K562 (cell line): Measurements from ENCODE around the gene HSD17B1. TPM values are rescaled to one million over a fixed set of nuclear protein-coding genes. Genes with fewer than 3 reads are reported as not detected.
A peak's percentile ranks its signal among the peaks of the same experiment; 100 is the strongest.

Source experiments
- ATAC-seq: fragments of 200-7000 bp; cut with Tn5 transposase; 3 replicates; pipeline ENCODE4 v1.9.1; 2020; ENCODE audit warnings: moderate library complexity
- BruUV-seq: library from RNA; stranded (reverse); fragments of 400-500 nt; replicated peaks from 2 replicates; lab custom pipeline; 2021; lab: Mats Ljungman, UMichigan
- CTCF ChIA-PET: fragments of 300-600 bp; formaldehyde crosslinking; extraction: SDS; loops from one replicate; lab custom pipeline; 2021; ENCODE audit warnings: low intra/inter-chr PET ratio; lab: Yijun Ruan, JAX
- POLR2A ChIA-PET: fragments of 300-600, 350-650 bp; sonication (Branson Sonifier 250); formaldehyde crosslinking; extraction: SDS; loops from one replicate; lab custom pipeline; 2021; ENCODE audit warnings: antibody characterized with exemption, inconsistent platforms; lab: Yijun Ruan, JAX
- DNase-seq, 4 experiments: peaks; one replicate each; pipeline versions ENCODE4 v3.0.0 to v3.0.0-alpha.2; 2011 to 2018; ENCODE audit warnings: low spot score in 3 of 4, mixed read lengths in 3 of 4; ENCODE audit errors: extremely low read depth in 1 of 4
- FAIRE-seq: peaks from 2 replicates; lab custom pipeline; 2011; peaks lifted over from hg19 to GRCh38; lab: Jason Lieb, UNC
- H2AFZ ChIP-seq: 2 replicates; pipeline ENCODE4 v1.6.0; 2011; ENCODE audit warnings: low read depth, low read length, control low read depth, inconsistent platforms
- H3K27ac ChIP-seq: fragments of 200-600 bp; 3 replicates; pipeline ENCODE4 v1.8.0; 2011; ENCODE audit warnings: low read depth, mild to moderate bottlenecking, control low read depth, inconsistent platforms, low read length, moderate library complexity, mixed read lengths; ENCODE audit errors: extremely low read depth
- H3K27me3 ChIP-seq, 2 experiments: fragments of 300-600 bp in 1 of 2; 2 replicates in 1 of 2; 3 replicates in 1 of 2; pipeline versions ENCODE4 v1.6.0 to v1.8.0; 2011; ENCODE audit warnings: inconsistent platforms in 2 of 2, low read length in 2 of 2, mild to moderate bottlenecking in 1 of 2, mixed read lengths in 1 of 2, moderate library complexity in 1 of 2; ENCODE audit not compliant: control insufficient read depth in 2 of 2, insufficient read depth in 2 of 2
- H3K36me3 ChIP-seq: fragments of 300-600 bp; 3 replicates; pipeline ENCODE4 v1.8.0; 2011; ENCODE audit warnings: mild to moderate bottlenecking, low read length, inconsistent platforms; ENCODE audit not compliant: control insufficient read depth, insufficient read depth
- H3K4me1 ChIP-seq, 2 experiments: fragments of 200-600 bp in 1 of 2; replicated peaks in 1 of 2; 2 replicates in 1 of 2; 3 replicates in 1 of 2; pipeline versions ENCODE4 v1.5.1 to v1.8.0; 2011; ENCODE audit warnings: inconsistent platforms in 2 of 2, low read length in 2 of 2, mild to moderate bottlenecking in 1 of 2, mixed read lengths in 1 of 2, moderate library complexity in 1 of 2; ENCODE audit not compliant: control insufficient read depth in 2 of 2, insufficient read depth in 2 of 2
- H3K4me2 ChIP-seq: 2 replicates; pipeline ENCODE4 v1.6.1; 2011; ENCODE audit warnings: low read length, control low read depth, inconsistent platforms, mixed read lengths; ENCODE audit not compliant: insufficient read depth
- H3K4me3 ChIP-seq: fragments of 200-600 bp; sonication (generic), shearing (Covaris generic); 2 replicates; pipeline ENCODE4 v1.5.1; 2016; ENCODE audit warnings: control low read depth, inconsistent platforms
- H3K79me2 ChIP-seq: fragments of 200-600 bp; 3 replicates; pipeline ENCODE4 v1.8.0; 2011; ENCODE audit warnings: low read length, inconsistent platforms; ENCODE audit not compliant: control insufficient read depth, insufficient read depth
- H3K9ac ChIP-seq, 2 experiments: 2 replicates each; pipeline versions ENCODE4 v1.6.0 to v1.6.1; 2011; ENCODE audit warnings: low read depth in 2 of 2, low read length in 2 of 2, control low read depth in 1 of 2, inconsistent platforms in 1 of 2, mild to moderate bottlenecking in 1 of 2, mixed read lengths in 1 of 2; ENCODE audit not compliant: insufficient read depth in 1 of 2
- H3K9me1 ChIP-seq: one replicate; pipeline ENCODE4 v1.6.0; 2011; ENCODE audit warnings: inconsistent platforms, mild to moderate bottlenecking, low read length, moderate library complexity; ENCODE audit not compliant: control insufficient read depth, insufficient read depth
- H3K9me3 ChIP-seq: replicated peaks from 2 replicates; pipeline ENCODE4 v1.5.1; 2011; ENCODE audit warnings: low read depth, low read length, inconsistent platforms; ENCODE audit not compliant: control insufficient read depth, insufficient read depth
- H4K20me1 ChIP-seq: replicated peaks from 2 replicates; pipeline ENCODE4 v1.6.1; 2011; ENCODE audit warnings: low read length, inconsistent platforms, mixed read lengths; ENCODE audit not compliant: control insufficient read depth, insufficient read depth
- ARID2 ChIP-seq: fragments of 450-650 bp; IDR thresholded peaks from 2 replicates; pipeline ENCODE4 v1.6.1; 2017; ENCODE audit warnings: antibody characterized with exemption, mild to moderate bottlenecking
- ARNT ChIP-seq, 2 experiments: fragments of 450-650 bp; IDR thresholded peaks; 2 replicates each; pipeline ENCODE4 v1.6.1; 2016; ENCODE audit warnings: mild to moderate bottlenecking in 1 of 2
- CHD1 ChIP-seq: fragments of 200-600 bp; sonication (generic); IDR thresholded peaks from one replicate; pipeline ENCODE4 v1.6.1; 2012; ENCODE audit warnings: mild to moderate bottlenecking, moderate library complexity, low read length, inconsistent platforms
- ELF4 ChIP-seq: fragments of 450-650 bp; formaldehyde crosslinking; IDR thresholded peaks from 2 replicates; pipeline ENCODE4 v1.4.0; 2022; ENCODE audit warnings: missing genetic modification characterization
- ETV6 ChIP-seq, 3 experiments: fragments of 150-350 bp in 1 of 3; sonication (generic) in 1 of 3; formaldehyde crosslinking in 1 of 3; IDR thresholded peaks; 2 replicates each; pipeline versions ENCODE4 v1.6.1 to v1.8.0; 2014 to 2022; ENCODE audit warnings: borderline replicate concordance in 2 of 3, low read depth in 2 of 3, antibody characterized with exemption in 1 of 3, low read length in 1 of 3, mild to moderate bottlenecking in 1 of 3, missing genetic modification reagents in 1 of 3
- MAFG ChIP-seq: fragments of 450-650 bp; conservative IDR thresholded peaks from 2 replicates; pipeline ENCODE4 v1.6.1; 2016; ENCODE audit warnings: missing genetic modification characterization, missing compliant biosample characterization
- MYC ChIP-seq, 2 experiments: fragments of 250-450 bp in 1 of 2; sonication (Bioruptor Pico) in 1 of 2; IDR thresholded peaks; 2 replicates each; pipeline versions ENCODE4 v1.5.1 to v1.6.1; 2012 to 2021; ENCODE audit warnings: low read depth in 2 of 2, borderline replicate concordance in 1 of 2, improper control_type of control experiment in 1 of 2, low read length in 1 of 2, mild to moderate bottlenecking in 1 of 2, moderate library complexity in 1 of 2
- NFRKB ChIP-seq: fragments of 450-650 bp; IDR thresholded peaks from 2 replicates; pipeline ENCODE4 v1.6.1; 2016; ENCODE audit warnings: low read depth
- RBM17 ChIP-seq: fragments of 200-400 bp; formaldehyde crosslinking; IDR thresholded peaks from 2 replicates; pipeline ENCODE4 v1.6.1; 2017; ENCODE audit warnings: low read depth, mild to moderate bottlenecking, low read length, borderline replicate concordance
- SIN3A ChIP-seq, 2 experiments: fragments of 150-350 bp in 1 of 2; IDR thresholded peaks; 2 replicates each; pipeline ENCODE4 v1.6.1; 2011 to 2016; ENCODE audit warnings: borderline replicate concordance in 2 of 2, low read depth in 2 of 2, low read length in 2 of 2, mild to moderate bottlenecking in 2 of 2, moderate library complexity in 2 of 2; ENCODE audit not compliant: control insufficient read depth in 1 of 2
- SNIP1 ChIP-seq: fragments of 450-650 bp; IDR thresholded peaks from 2 replicates; pipeline ENCODE4 v1.7.1; 2017; ENCODE audit warnings: low read depth, mild to moderate bottlenecking
- ZNF140 ChIP-seq: fragments of 250-450 bp; sonication (Bioruptor Pico); IDR thresholded peaks from 2 replicates; pipeline ENCODE4 v1.8.0; 2021; ENCODE audit warnings: moderate library complexity, mild to moderate bottlenecking, inconsistent platforms
- ZNF165 ChIP-seq: fragments of 250-450 bp; sonication (Bioruptor Pico); IDR thresholded peaks from 2 replicates; pipeline ENCODE4 v1.4.0; 2020; ENCODE audit warnings: borderline replicate concordance
- ZNF431 ChIP-seq: sonication (generic); formaldehyde crosslinking; IDR thresholded peaks from 2 replicates; pipeline ENCODE4 v1.8.0; 2022; ENCODE audit warnings: mild to moderate bottlenecking, missing genetic modification reagents
- ZZZ3 ChIP-seq: fragments of 450-650 bp; IDR thresholded peaks from 2 replicates; pipeline ENCODE4 v1.6.1; 2016; ENCODE audit warnings: antibody characterized with exemption, mild to moderate bottlenecking, moderate library complexity
- WGBS: fragments of 100-300 bp; shearing (Covaris generic); methylation state at CpG from one replicate; pipeline ENCODE4 v1.1.6; 2016; ENCODE audit warnings: low coverage, mixed read lengths; ENCODE audit not compliant: insufficient coverage; ENCODE audit errors: missing lambda C conversion rate; 5-methylcytosine and 5-hydroxymethylcytosine counted together
- in situ Hi-C: fragments of 300-500 bp; cut with MboI; formaldehyde crosslinking; loops from 4 replicates; pipeline ENCODE4 v1.15.0; 2018; ENCODE audit warnings: inconsistent platforms, mixed read lengths
- intact Hi-C: fragments of 100-400 bp; cut with micrococcal nuclease; formaldehyde crosslinking; loops from 2 replicates; pipeline ENCODE4 v1.14.2; 2022
- polyA plus RNA-seq, 8 experiments: library from polyadenylated mRNA; depleted of rRNA in 4 of 8; stranded (reverse) in 5 of 8; unstranded in 3 of 8; fragments of >200 nt; fragmentation: Nextera tagmentation in 2 of 8; fragmentation: Illumina TruSeq in 1 of 8; extraction: Ambion mirVana in 2 of 8; extraction: Trizol in 1 of 8; gene quantifications; 2 replicates each; pipeline versions ENCODE4 v1.2.1 to v1.2.3, GENCODE V29; 2011 to 2014; ENCODE audit warnings: inconsistent platforms in 1 of 8, missing spikeins in 1 of 8
- total RNA-seq, 7 experiments: library from RNA; depleted of rRNA in 6 of 7; stranded (reverse); fragments of >200 nt in 6 of 7; fragmentation: Illumina TruSeq in 2 of 7; extraction: Trizol in 2 of 7; gene quantifications; 2 replicates each; pipeline versions ENCODE4 v1.2.1 to v1.2.3, GENCODE V29; 2011 to 2021; ENCODE audit warnings: low replicate concordance in 1 of 7
- TF ChIP-seq, protein P1 (sequence below): IDR thresholded peaks from 2 replicates; pipeline ENCODE4 v1.6.1; 2016; ENCODE audit warnings: missing genetic modification characterization, missing compliant biosample characterization
- TF ChIP-seq, protein P2 (sequence below): fragments of 450-650 bp; formaldehyde crosslinking; IDR thresholded peaks from 2 replicates; pipeline ENCODE4 v1.4.0; 2020; ENCODE audit warnings: mild to moderate bottlenecking

The HSD17B1 gene
- total and polyA plus RNA-seq, 9 of the 15 experiments (the other 6 are each of a cell fraction or from before 2014, with no cell fraction given): 0.55 to 21.1 (median 3.6) TPM

DNA sequence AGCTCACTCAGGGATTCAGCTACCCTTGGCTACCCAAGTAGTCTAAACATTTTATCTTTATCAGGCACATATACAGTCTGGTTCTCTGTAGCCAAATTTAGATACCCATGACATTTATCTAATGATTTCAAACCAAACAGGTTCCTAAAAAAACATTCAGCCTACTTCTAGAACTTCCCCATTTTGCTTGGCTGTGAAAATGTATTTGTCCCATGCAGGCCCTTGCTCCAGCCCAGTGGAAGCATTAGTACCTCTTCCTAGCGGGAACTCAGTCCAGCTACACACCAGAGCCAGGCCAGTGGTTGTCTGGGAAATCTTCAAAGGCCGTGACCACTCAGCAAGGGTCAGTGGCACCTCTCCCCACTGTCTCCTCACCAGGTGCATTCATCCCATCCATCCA is 42.9 kb upstream of the HSD17B1 start:
- H3K9me3 ChIP-seq: no peaks in the 10 kb centered on the region
- ATAC-seq (no peak), FAIRE-seq (no peak), DNase-seq (no peak)
- CTCF ChIA-PET: no interaction called here
- intact Hi-C loops: no loop called here
- no peak overlapping the region for H2AFZ ChIP-seq
- no peak overlapping the region for H3K4me3 ChIP-seq
- H3K36me3 ChIP-seq: peaks cover 91% of the 10 kb centered on the region
- no peaks in the 10 kb centered on the region; the same call in 1 of the 2 replicates for H4K20me1 ChIP-seq
- H3K27ac ChIP-seq: no peak overlapping the region
- H3K79me2 ChIP-seq: no peaks in the 10 kb centered on the region
- BruUV-seq: no TSS peak
- POLR2A ChIA-PET: interaction anchor here (0.6 to 2.9 kb wide), 2 partner anchors 16 to 53 kb away, joined by 4 to 9 read pairs; no protein-coding TSS in a partner anchor
- no peaks in the 10 kb centered on the region for H3K27me3 ChIP-seq
- in situ Hi-C loops: no loop called here
- no peak overlapping the region for H3K4me2 ChIP-seq
- 0 out of 4 replicates have a peak overlapping the region, but pooled peaks of 1 of the 2 experiments have one; percentile 26 for H3K9ac ChIP-seq
- H3K4me1 ChIP-seq: peaks cover 0 to 5% of the 10 kb centered on the region in 2 experiments; a peak in 2 of 5 replicates
- 85% methylated on average over 2 of the region's 2 CpGs for WGBS
- no peaks in the 10 kb centered on the region for H3K9me1 ChIP-seq
- TF ChIP-seq ZNF140: no peak
- no peak for TF ChIP-seq NFRKB
- no peak for TF ChIP-seq ZNF431 (CRISPR knock-in tag)
- TF ChIP-seq RBM17: no peak
- TF ChIP-seq ARID2: no peak
- no peak for TF ChIP-seq MAFG
- TF ChIP-seq, protein P1, sequence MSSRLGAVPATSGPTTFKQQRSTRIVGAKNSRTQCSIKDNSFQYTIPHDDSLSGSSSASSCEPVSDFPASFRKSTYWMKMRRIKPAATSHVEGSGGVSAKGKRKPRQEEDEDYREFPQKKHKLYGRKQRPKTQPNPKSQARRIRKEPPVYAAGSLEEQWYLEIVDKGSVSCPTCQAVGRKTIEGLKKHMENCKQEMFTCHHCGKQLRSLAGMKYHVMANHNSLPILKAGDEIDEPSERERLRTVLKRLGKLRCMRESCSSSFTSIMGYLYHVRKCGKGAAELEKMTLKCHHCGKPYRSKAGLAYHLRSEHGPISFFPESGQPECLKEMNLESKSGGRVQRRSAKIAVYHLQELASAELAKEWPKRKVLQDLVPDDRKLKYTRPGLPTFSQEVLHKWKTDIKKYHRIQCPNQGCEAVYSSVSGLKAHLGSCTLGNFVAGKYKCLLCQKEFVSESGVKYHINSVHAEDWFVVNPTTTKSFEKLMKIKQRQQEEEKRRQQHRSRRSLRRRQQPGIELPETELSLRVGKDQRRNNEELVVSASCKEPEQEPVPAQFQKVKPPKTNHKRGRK (tag): no peak
- TF ChIP-seq ARNT (IDR thresholded peaks at IDR 0.05): no peak
- no peak for TF ChIP-seq CHD1
- TF ChIP-seq ELF4 (CRISPR knock-in tag): no peak
- no peak for TF ChIP-seq ZZZ3
- no peak for TF ChIP-seq SIN3A (IDR thresholded peaks at IDR 0.05; ENCODE audit: borderline replicate concordance in 2 of 2, control insufficient read depth in 1 of 2, low read depth in 2 of 2, low read length in 2 of 2)
- TF ChIP-seq, protein P2, sequence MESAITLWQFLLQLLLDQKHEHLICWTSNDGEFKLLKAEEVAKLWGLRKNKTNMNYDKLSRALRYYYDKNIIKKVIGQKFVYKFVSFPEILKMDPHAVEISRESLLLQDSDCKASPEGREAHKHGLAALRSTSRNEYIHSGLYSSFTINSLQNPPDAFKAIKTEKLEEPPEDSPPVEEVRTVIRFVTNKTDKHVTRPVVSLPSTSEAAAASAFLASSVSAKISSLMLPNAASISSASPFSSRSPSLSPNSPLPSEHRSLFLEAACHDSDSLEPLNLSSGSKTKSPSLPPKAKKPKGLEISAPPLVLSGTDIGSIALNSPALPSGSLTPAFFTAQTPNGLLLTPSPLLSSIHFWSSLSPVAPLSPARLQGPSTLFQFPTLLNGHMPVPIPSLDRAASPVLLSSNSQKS (CRISPR knock-in tag): no peak
- no peak for TF ChIP-seq SNIP1
- TF ChIP-seq ETV6 (IDR thresholded peaks at IDR 0.05; ENCODE audit: borderline replicate concordance in 1 of 2, low read depth in 2 of 2, low read length in 1 of 2): no peak
- TF ChIP-seq ETV6 (CRISPR knock-in tag; IDR thresholded peaks at IDR 0.05; ENCODE audit: borderline replicate concordance): no peak
- TF ChIP-seq ZNF165 (CRISPR knock-in tag): no peak
- no peak for TF ChIP-seq MYC (IDR thresholded peaks at IDR 0.05; ENCODE audit: low read depth, low read length)
- no peak for TF ChIP-seq MYC (CRISPR knock-in tag; IDR thresholded peaks at IDR 0.05; ENCODE audit: borderline replicate concordance, low read depth)
